Breast epithelium (tissue), 3 donors: ENCODE data around the gene CHMP3.

Source experiments
- POLR2A ChIP-seq: fragments of 450-650 bp; IDR thresholded peaks from one replicate; pipeline ENCODE4 v1.6.1; 2016; ENCODE audit warnings: antibody characterized with exemption, mild to moderate bottlenecking, moderate library complexity
- POLR2AphosphoS5 ChIP-seq, 3 donors: sonication (generic); formaldehyde crosslinking; IDR thresholded peaks; one replicate each; pipeline ENCODE4 v1.6.1; 2017; ENCODE audit warnings: antibody characterized with exemption in 3 of 3
- TF ChIP-seq, protein P1 (sequence below), 3 donors: fragments of 450-650 bp; IDR thresholded peaks; one replicate each; pipeline ENCODE4 v1.5.1; 2016 to 2017; ENCODE audit warnings: antibody characterized with exemption in 3 of 3, mild to moderate bottlenecking in 3 of 3, moderate library complexity in 3 of 3

DNA sequence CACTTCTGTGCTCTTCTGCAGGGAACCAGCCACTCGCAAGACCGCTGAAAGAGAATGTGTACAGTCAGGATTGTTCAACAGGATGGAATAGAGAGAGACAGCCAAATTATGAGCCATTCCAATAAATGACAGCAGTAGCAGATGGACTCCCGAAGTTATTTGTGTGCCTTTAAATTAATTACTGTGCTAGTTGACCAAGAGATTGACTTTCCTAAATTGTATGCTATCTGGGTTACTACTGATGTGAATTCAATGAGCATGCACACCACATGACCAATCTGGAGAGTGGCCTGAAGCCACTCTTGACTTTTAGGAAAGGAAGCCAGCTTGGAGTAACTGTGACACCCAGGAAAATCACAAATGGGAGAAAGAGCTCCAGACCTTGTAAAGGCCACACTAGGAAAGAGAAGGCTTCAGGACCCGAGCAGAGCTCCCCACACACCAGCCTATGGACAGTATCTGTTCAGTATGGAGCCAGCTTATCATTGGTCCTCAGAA is 52.8 kb downstream of the CHMP3 start:
- TF ChIP-seq, protein P1, sequence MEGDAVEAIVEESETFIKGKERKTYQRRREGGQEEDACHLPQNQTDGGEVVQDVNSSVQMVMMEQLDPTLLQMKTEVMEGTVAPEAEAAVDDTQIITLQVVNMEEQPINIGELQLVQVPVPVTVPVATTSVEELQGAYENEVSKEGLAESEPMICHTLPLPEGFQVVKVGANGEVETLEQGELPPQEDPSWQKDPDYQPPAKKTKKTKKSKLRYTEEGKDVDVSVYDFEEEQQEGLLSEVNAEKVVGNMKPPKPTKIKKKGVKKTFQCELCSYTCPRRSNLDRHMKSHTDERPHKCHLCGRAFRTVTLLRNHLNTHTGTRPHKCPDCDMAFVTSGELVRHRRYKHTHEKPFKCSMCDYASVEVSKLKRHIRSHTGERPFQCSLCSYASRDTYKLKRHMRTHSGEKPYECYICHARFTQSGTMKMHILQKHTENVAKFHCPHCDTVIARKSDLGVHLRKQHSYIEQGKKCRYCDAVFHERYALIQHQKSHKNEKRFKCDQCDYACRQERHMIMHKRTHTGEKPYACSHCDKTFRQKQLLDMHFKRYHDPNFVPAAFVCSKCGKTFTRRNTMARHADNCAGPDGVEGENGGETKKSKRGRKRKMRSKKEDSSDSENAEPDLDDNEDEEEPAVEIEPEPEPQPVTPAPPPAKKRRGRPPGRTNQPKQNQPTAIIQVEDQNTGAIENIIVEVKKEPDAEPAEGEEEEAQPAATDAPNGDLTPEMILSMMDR (IDR thresholded peaks at IDR 0.05), result no peak
- TF ChIP-seq POLR2AphosphoS5 (IDR thresholded peaks at IDR 0.05) (no peak), POLR2A (no peak)
